ENCODE measurements around the gene PRSS8.
A peak's percentile ranks its signal among the peaks of the same experiment; 100 is the strongest.

PRSS8 gene

DNA sequence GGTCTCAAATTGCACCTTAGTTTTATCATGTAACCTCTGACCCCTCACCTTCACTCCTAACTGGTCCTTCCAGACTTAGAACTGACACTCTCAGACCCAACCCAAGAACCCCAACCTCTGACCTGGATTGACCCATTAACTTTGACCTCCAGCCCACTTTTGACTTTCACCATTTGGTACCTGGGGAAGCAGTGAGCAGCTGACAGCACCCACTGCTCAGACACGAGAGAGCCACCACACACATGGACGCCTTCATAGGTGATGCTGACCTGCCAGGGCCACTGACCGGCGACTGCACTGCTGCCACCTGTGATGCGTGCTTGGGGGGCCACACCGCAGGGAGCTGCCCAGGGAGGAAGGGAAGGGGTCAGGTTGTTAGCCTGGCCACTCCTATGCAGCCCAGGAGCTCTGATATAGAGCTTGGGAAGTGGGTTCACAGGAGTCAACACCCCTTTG is 2.5 kb downstream of the PRSS8 start:
- Histone ChIP-seq H3K9me3 (ENCODE audit: insufficient read depth, low read depth, low read length) (no peaks in the 10 kb centered on the region), H3K27me3 (ENCODE audit: insufficient read depth, low read length) (no peaks in the 10 kb centered on the region), H3K36me3 (ENCODE audit: insufficient read depth, low read depth, low read length) (peaks cover 30% of the 10 kb centered on the region), H3K9ac (ENCODE audit: low read depth, low read length) (peak overlapping the region; percentile 92; the same call in 1 of the 2 replicates), H3K4me1 (ENCODE audit: insufficient read depth, low read length) (peaks cover 26% of the 10 kb centered on the region), H3K27ac (ENCODE audit: low read length) (no peak overlapping the region), H3K4me3 (ENCODE audit: low read length) (0 out of 2 replicates have a peak overlapping the region, but pooled peaks have one; percentile 90)

GRCh38 chr16:31132303-31132979 is 3.1 kb downstream of the PRSS8 start:
- H3K36me3 ChIP-seq (ENCODE audit: insufficient read depth, low read depth, low read length), result peaks cover 35% of the 10 kb centered on the region

GRCh38 chr16:31131841-31132271 is 3.7 kb downstream of the PRSS8 start:
- H3K27ac ChIP-seq (ENCODE audit: low read length), result no peak overlapping the region
- H3K36me3 ChIP-seq (ENCODE audit: insufficient read depth, low read depth, low read length), result peaks cover 40% of the 10 kb centered on the region
- H3K9ac ChIP-seq (ENCODE audit: low read depth, low read length), result no peak overlapping the region
- H3K4me3 ChIP-seq (ENCODE audit: low read length), result no peak overlapping the region
- H3K27me3 ChIP-seq (ENCODE audit: insufficient read depth, low read length), result no peaks in the 10 kb centered on the region
- peaks cover 26% of the 10 kb centered on the region for H3K4me1 ChIP-seq (ENCODE audit: insufficient read depth, low read length)
- H3K9me3 ChIP-seq (ENCODE audit: insufficient read depth, low read depth, low read length), result no peaks in the 10 kb centered on the region

More at GRCh38 chr16:31132303-31132979, 3.1 kb downstream of the PRSS8 start:
- Histone ChIP-seq H3K9ac (ENCODE audit: low read depth, low read length) (no peak overlapping the region), H3K27ac (ENCODE audit: low read length) (no peak overlapping the region), H3K9me3 (ENCODE audit: insufficient read depth, low read depth, low read length) (no peaks in the 10 kb centered on the region), H3K27me3 (ENCODE audit: insufficient read depth, low read length) (no peaks in the 10 kb centered on the region), H3K4me1 (ENCODE audit: insufficient read depth, low read length) (peaks cover 26% of the 10 kb centered on the region), H3K4me3 (ENCODE audit: low read length) (no peak overlapping the region)

- peaks cover 26% of the 10 kb centered on the region for H3K4me1 ChIP-seq (ENCODE audit: insufficient read depth, low read length)
These were observed 4.1 kb downstream of the PRSS8 start for GRCh38 chr16:31131416-31131815.

GRCh38 chr16:31130899-31131298 is 4.6 kb downstream of the PRSS8 start:
- Histone ChIP-seq H3K27me3 (ENCODE audit: insufficient read depth, low read length) (no peaks in the 10 kb centered on the region), H3K9me3 (ENCODE audit: insufficient read depth, low read depth, low read length) (no peaks in the 10 kb centered on the region), H3K4me1 (ENCODE audit: insufficient read depth, low read length) (peaks cover 25% of the 10 kb centered on the region), H3K36me3 (ENCODE audit: insufficient read depth, low read depth, low read length) (peaks cover 40% of the 10 kb centered on the region), H3K4me3 (ENCODE audit: low read length) (no peak overlapping the region), H3K9ac (ENCODE audit: low read depth, low read length) (peak overlapping the region; percentile 58), H3K27ac (ENCODE audit: low read length) (no peak overlapping the region)

More at GRCh38 chr16:31131416-31131815, 4.1 kb downstream of the PRSS8 start:
- Histone ChIP-seq H3K4me3 (ENCODE audit: low read length) (no peak overlapping the region), H3K36me3 (ENCODE audit: insufficient read depth, low read depth, low read length) (peaks cover 40% of the 10 kb centered on the region), H3K9ac (ENCODE audit: low read depth, low read length) (peak overlapping the region; percentile 58), H3K27ac (ENCODE audit: low read length) (no peak overlapping the region), H3K27me3 (ENCODE audit: insufficient read depth, low read length) (no peaks in the 10 kb centered on the region), H3K9me3 (ENCODE audit: insufficient read depth, low read depth, low read length) (no peaks in the 10 kb centered on the region)

- H3K27ac ChIP-seq (ENCODE audit: low read length), result no peak overlapping the region
These were observed 5.1 kb downstream of the PRSS8 start for GRCh38 chr16:31130336-31130891.

GRCh38 chr16:31129568-31130335 is 5.8 kb downstream of the PRSS8 start:
- H3K27ac ChIP-seq (ENCODE audit: low read length), result no peak overlapping the region

More at GRCh38 chr16:31130336-31130891, 5.1 kb downstream of the PRSS8 start:
- Histone ChIP-seq H3K4me3 (ENCODE audit: low read length) (no peak overlapping the region), H3K4me1 (ENCODE audit: insufficient read depth, low read length) (peaks cover 23% of the 10 kb centered on the region), H3K9me3 (ENCODE audit: insufficient read depth, low read depth, low read length) (no peaks in the 10 kb centered on the region), H3K27me3 (ENCODE audit: insufficient read depth, low read length) (no peaks in the 10 kb centered on the region), H3K9ac (ENCODE audit: low read depth, low read length) (no peak overlapping the region; the same call in 1 of the 2 replicates), H3K36me3 (ENCODE audit: insufficient read depth, low read depth, low read length) (peaks cover 40% of the 10 kb centered on the region)

DNA sequence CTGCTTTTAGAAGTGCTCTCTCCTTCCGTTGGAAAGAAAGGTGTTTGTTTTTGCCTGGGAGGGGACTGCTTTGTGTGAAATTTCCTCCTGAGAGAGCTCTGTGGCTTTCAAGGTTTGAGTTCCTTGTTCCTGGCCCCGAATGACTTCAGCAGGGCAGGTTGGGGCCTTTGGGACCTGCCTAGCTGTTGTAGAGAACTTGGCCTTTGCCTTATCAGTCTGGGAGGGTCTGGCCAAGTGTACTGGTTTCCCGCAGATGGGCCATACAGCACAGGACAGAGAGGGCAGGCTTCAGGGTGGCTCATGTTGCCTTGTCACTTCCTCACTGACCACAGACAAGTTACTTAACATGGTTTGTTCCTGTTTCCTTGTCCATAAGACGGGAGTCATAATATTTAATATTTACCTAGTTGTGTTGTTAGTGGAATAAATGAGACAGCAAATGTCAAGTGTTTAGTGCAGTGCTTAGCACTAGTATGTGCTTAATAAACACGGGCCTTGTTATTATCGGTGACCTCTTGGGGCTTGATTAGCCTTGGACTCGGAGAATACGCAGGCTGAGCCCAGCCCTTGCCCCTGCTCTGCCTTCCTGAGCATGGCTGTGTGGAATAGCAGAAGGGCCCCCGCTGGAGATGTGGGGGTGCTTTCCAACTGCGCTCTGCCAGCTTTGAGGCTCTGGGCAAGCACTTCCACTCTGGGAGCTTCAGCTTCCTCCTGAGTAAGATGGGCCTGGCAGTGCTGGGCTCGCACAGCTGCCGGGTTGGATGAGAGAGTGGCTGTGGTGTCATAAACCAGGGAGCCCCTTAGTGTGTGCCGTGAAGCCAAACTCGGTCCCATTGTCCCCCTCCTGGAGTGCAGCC is 6.6 kb downstream of the PRSS8 start:
- no peaks in the 10 kb centered on the region for H3K27me3 ChIP-seq (ENCODE audit: insufficient read depth, low read length)
- H3K36me3 ChIP-seq (ENCODE audit: insufficient read depth, low read depth, low read length), result peaks cover 41% of the 10 kb centered on the region
- no peaks in the 10 kb centered on the region for H3K9me3 ChIP-seq (ENCODE audit: insufficient read depth, low read depth, low read length)
- H3K4me3 ChIP-seq (ENCODE audit: low read length), result no peak overlapping the region
- no peak overlapping the region for H3K9ac ChIP-seq (ENCODE audit: low read depth, low read length)
- no peak overlapping the region for H3K27ac ChIP-seq (ENCODE audit: low read length)
- peaks cover 15% of the 10 kb centered on the region for H3K4me1 ChIP-seq (ENCODE audit: insufficient read depth, low read length)

More at GRCh38 chr16:31129568-31130335, 5.8 kb downstream of the PRSS8 start:
- H3K4me1 ChIP-seq (ENCODE audit: insufficient read depth, low read length), result peaks cover 23% of the 10 kb centered on the region
- no peak overlapping the region for H3K9ac ChIP-seq (ENCODE audit: low read depth, low read length)
- H3K4me3 ChIP-seq (ENCODE audit: low read length), result no peak overlapping the region
- H3K36me3 ChIP-seq (ENCODE audit: insufficient read depth, low read depth, low read length), result peaks cover 40% of the 10 kb centered on the region
- H3K9me3 ChIP-seq (ENCODE audit: insufficient read depth, low read depth, low read length), result no peaks in the 10 kb centered on the region
- H3K27me3 ChIP-seq (ENCODE audit: insufficient read depth, low read length), result no peaks in the 10 kb centered on the region

DNA sequence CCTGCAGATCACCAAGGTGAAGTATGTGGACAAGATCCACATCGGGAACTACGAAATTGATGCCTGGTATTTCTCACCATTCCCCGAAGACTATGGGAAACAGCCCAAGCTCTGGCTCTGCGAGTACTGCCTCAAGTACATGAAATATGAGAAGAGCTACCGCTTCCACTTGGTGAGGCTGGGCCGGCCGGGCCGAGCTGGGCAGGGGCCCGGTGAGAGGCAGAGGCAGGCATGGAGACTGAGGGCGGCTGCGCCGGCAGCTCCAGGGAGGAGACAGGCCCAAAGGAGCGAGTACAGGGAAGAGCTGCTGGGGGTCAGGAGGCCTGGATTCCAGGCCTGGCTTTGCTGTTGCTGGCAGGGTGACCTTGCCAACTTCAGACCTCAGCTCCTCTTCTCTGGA is 8.3 kb downstream of the PRSS8 start:
- Histone ChIP-seq H3K4me3 (ENCODE audit: low read length) (no peak overlapping the region), H3K27me3 (ENCODE audit: insufficient read depth, low read length) (no peaks in the 10 kb centered on the region), H3K4me1 (ENCODE audit: insufficient read depth, low read length) (0 out of 2 replicates have a peak, but pooled peaks cover 7% of the 10 kb centered on the region), H3K9ac (ENCODE audit: low read depth, low read length) (no peak overlapping the region), H3K27ac (ENCODE audit: low read length) (no peak overlapping the region), H3K36me3 (ENCODE audit: insufficient read depth, low read depth, low read length) (peaks cover 39% of the 10 kb centered on the region), H3K9me3 (ENCODE audit: insufficient read depth, low read depth, low read length) (no peaks in the 10 kb centered on the region)

DNA sequence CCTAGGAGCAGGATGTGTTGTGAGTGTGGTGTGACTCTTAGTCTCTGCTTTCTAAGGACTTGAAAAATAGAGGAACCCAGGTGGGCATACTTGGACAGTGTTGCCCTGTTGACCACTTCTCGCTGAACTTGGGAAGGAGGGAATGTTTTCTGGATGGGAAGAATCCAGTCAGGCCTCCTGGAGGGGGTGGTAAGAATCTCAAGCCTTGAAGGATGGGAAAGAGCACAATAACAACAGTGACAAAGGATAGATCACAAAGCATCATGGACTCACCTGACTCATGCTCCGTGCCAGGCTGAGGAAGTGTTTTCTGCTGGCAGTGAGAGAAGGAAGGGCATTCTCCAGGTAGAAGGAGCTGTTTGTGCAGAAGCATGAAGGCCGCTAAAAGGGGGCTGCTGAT is 9.7 kb downstream of the PRSS8 start:
- no peak overlapping the region for H3K27ac ChIP-seq (ENCODE audit: low read length)
- H3K27me3 ChIP-seq (ENCODE audit: insufficient read depth, low read length), result no peaks in the 10 kb centered on the region
- H3K36me3 ChIP-seq (ENCODE audit: insufficient read depth, low read depth, low read length), result peaks cover 40% of the 10 kb centered on the region
- 0 out of 2 replicates have a peak, but pooled peaks cover 3% of the 10 kb centered on the region for H3K4me1 ChIP-seq (ENCODE audit: insufficient read depth, low read length)
- no peak overlapping the region for H3K9ac ChIP-seq (ENCODE audit: low read depth, low read length)
- H3K9me3 ChIP-seq (ENCODE audit: insufficient read depth, low read depth, low read length), result no peaks in the 10 kb centered on the region
- H3K4me3 ChIP-seq (ENCODE audit: low read length), result no peak overlapping the region

- H3K9ac ChIP-seq (ENCODE audit: low read depth, low read length), result no peak overlapping the region
- no peak overlapping the region for H3K27ac ChIP-seq (ENCODE audit: low read length)
- H3K4me1 ChIP-seq (ENCODE audit: insufficient read depth, low read length), result peaks cover 5% of the 10 kb centered on the region
- H3K27me3 ChIP-seq (ENCODE audit: insufficient read depth, low read length), result no peaks in the 10 kb centered on the region
- H3K4me3 ChIP-seq (ENCODE audit: low read length), result no peak overlapping the region
- peaks cover 47% of the 10 kb centered on the region for H3K36me3 ChIP-seq (ENCODE audit: insufficient read depth, low read depth, low read length)
- no peaks in the 10 kb centered on the region for H3K9me3 ChIP-seq (ENCODE audit: insufficient read depth, low read depth, low read length)
These were observed 15.4 kb downstream of the PRSS8 start for GRCh38 chr16:31120129-31120528.
